ENCODE results near the gene MAGEA2B.

GRCh38 chrX:152735860-152736511 is 21.6 kb downstream of the MAGEA2B start:
- TF ChIP-seq JUND (IDR thresholded peaks at IDR 0.05; ENCODE audit: low read length) (no peak), CTCF (IDR thresholded peaks at IDR 0.05; ENCODE audit: control extremely low read depth in 1 of 3, insufficient read depth in 1 of 3, low read depth in 1 of 3, low read length in 3 of 3) (no peak), CEBPB (IDR thresholded peaks at IDR 0.05; ENCODE audit: low read depth, low read length) (no peak), CHD2 (IDR thresholded peaks at IDR 0.05; ENCODE audit: low read length) (no peak), SP1 (IDR thresholded peaks at IDR 0.05; ENCODE audit: low read depth, low read length) (no peak), NRF1 (IDR thresholded peaks at IDR 0.05; ENCODE audit: low read depth, low read length) (no peak), ATF3 (IDR thresholded peaks at IDR 0.05; ENCODE audit: insufficient read depth, low read depth, low read length) (no peak), RAD21 (IDR thresholded peaks at IDR 0.05 in 1 of 2, conservative IDR thresholded peaks at IDR 0.05 in 1 of 2; ENCODE audit: low read depth in 2 of 2, low read length in 2 of 2) (no peak), HDAC6 (IDR thresholded peaks at IDR 0.05; ENCODE audit: low read depth, low read length) (no peak), POLR2A (IDR thresholded peaks at IDR 0.05; ENCODE audit: control extremely low read depth in 1 of 2, low read depth in 2 of 2, low read length in 2 of 2) (no peak), POLR2AphosphoS5 (IDR thresholded peaks at IDR 0.05; ENCODE audit: low read depth, low read length) (no peak), EZH2 (IDR thresholded peaks at IDR 0.05; ENCODE audit: low read depth, low read length, severe bottlenecking) (no peak)
